ENCODE data around the gene PRKX.
"Not testable (repeated sequence)": the region's sequence is repeated elsewhere in the genome, so short reads cannot be mapped to it uniquely, and the experiment has no call there.

The PRKX gene

GRCh38 chrX:3697701-3698279 is 15.7 kb downstream of the PRKX start:
- peaks cover 62% of the 10 kb centered on the region for H3K4me1 Mint-ChIP-seq
- H3K36me3 Mint-ChIP-seq (ENCODE audit: low read depth), result peaks cover 40% of the 10 kb centered on the region
- peak overlapping the region; percentile 88 to 97 (median 93) for H3K27ac Mint-ChIP-seq
- no peaks in the 10 kb centered on the region for H3K27me3 Mint-ChIP-seq (ENCODE audit: low read depth)
- TF ChIP-seq CTCF (IDR thresholded peaks at IDR 0.05; ENCODE audit: unreplicated experiment in 3 of 3), result no peak
- H3K9me3 Mint-ChIP-seq, result peaks cover 9% of the 10 kb centered on the region
- peak overlapping the region; percentile 10 to 43 (median 10) for H3K4me3 Mint-ChIP-seq

- peak overlapping the region; percentile 88 to 97 (median 93) for H3K27ac Mint-ChIP-seq
- TF ChIP-seq CTCF (IDR thresholded peaks at IDR 0.05; ENCODE audit: unreplicated experiment in 3 of 3), result no peak
- peaks cover 62% of the 10 kb centered on the region for H3K4me1 Mint-ChIP-seq
- no peaks in the 10 kb centered on the region for H3K27me3 Mint-ChIP-seq (ENCODE audit: low read depth)
- H3K9me3 Mint-ChIP-seq, result peaks cover 9% of the 10 kb centered on the region
- peaks cover 40% of the 10 kb centered on the region for H3K36me3 Mint-ChIP-seq (ENCODE audit: low read depth)
- peak overlapping the region; percentile 10 to 43 (median 10) for H3K4me3 Mint-ChIP-seq
Measured at GRCh38 chrX:3697220-3697684, 16.2 kb downstream of the PRKX start.

GRCh38 chrX:3695536-3695935 is 17.9 kb downstream of the PRKX start:
- peak overlapping the region in 2 of 3 experiments; percentile 57 to 97 for H3K27ac Mint-ChIP-seq
- no peaks in the 10 kb centered on the region for H3K27me3 Mint-ChIP-seq (ENCODE audit: low read depth)

GRCh38 chrX:3690140-3690539 is 23.3 kb downstream of the PRKX start:
- Mint-ChIP-seq H3K4me1 (peaks cover 47% of the 10 kb centered on the region), H3K27ac (peak overlapping the region; percentile 96 to 100 (median 99))
- TF ChIP-seq CTCF (IDR thresholded peaks at IDR 0.05; ENCODE audit: unreplicated experiment in 3 of 3), result no peak

More at GRCh38 chrX:3695536-3695935, 17.9 kb downstream of the PRKX start:
- H3K36me3 Mint-ChIP-seq (ENCODE audit: low read depth), result peaks cover 44% of the 10 kb centered on the region
- H3K9me3 Mint-ChIP-seq, result peaks cover 9% of the 10 kb centered on the region
- no peak overlapping the region for H3K4me3 Mint-ChIP-seq
- peaks cover 69% of the 10 kb centered on the region for H3K4me1 Mint-ChIP-seq
- TF ChIP-seq CTCF (IDR thresholded peaks at IDR 0.05; ENCODE audit: unreplicated experiment in 3 of 3), result no peak

GRCh38 chrX:3683236-3683635 is 30.2 kb downstream of the PRKX start:
- H3K9me3 Mint-ChIP-seq; H3K36me3 Mint-ChIP-seq (ENCODE audit: low read depth): not testable (repeated sequence)

More at GRCh38 chrX:3690140-3690539, 23.3 kb downstream of the PRKX start:
- Mint-ChIP-seq H3K27me3 (ENCODE audit: low read depth) (no peaks in the 10 kb centered on the region), H3K4me3 (peak overlapping the region in 2 of 3 experiments; percentile 71 to 78), H3K9me3 (peaks cover 7% of the 10 kb centered on the region), H3K36me3 (ENCODE audit: low read depth) (peaks cover 14% of the 10 kb centered on the region)

GRCh38 chrX:3680459-3680858 is 33.0 kb downstream of the PRKX start:
- Mint-ChIP-seq H3K36me3 (ENCODE audit: low read depth) (peaks cover 17% of the 10 kb centered on the region), H3K4me3 (no peak overlapping the region), H3K27ac (no peak overlapping the region), H3K4me1 (peaks cover 4% of the 10 kb centered on the region), H3K27me3 (ENCODE audit: low read depth) (no peaks in the 10 kb centered on the region), H3K9me3 (no peaks in the 10 kb centered on the region)
- TF ChIP-seq CTCF (IDR thresholded peaks at IDR 0.05; ENCODE audit: unreplicated experiment in 3 of 3), result no peak

More at GRCh38 chrX:3683236-3683635, 30.2 kb downstream of the PRKX start:
- not testable (repeated sequence) for H3K27me3 Mint-ChIP-seq (ENCODE audit: low read depth); H3K4me1 Mint-ChIP-seq; H3K4me3 Mint-ChIP-seq; H3K27ac Mint-ChIP-seq

Measured in nephron (organoid).